HEK293 (cell line): ENCODE results near the gene ZNF662.

Experiments
- CTCF ChIA-PET: fragments of 350-600 bp; formaldehyde crosslinking; extraction: SDS; loops from one replicate; lab custom pipeline; 2021; ENCODE audit warnings: antibody characterized with exemption; lab: Yijun Ruan, JAX
- POLR2A ChIA-PET: fragments of 300-600 bp; formaldehyde crosslinking; extraction: SDS; loops from one replicate; lab custom pipeline; 2020; ENCODE audit warnings: antibody characterized with exemption, inconsistent platforms; lab: Yijun Ruan, JAX
- H3K27ac ChIP-seq: fragments of 200-500 bp; sonication (Bioruptor generic); 2 replicates; pipeline ENCODE4 v1.5.1; 2014; ENCODE audit warnings: low read depth, low read length, control low read depth, inconsistent platforms; ENCODE audit errors: extremely low read depth
- H3K36me3 ChIP-seq, 2 experiments: fragments of 200-500 bp in 1 of 2; sonication (Bioruptor generic) in 1 of 2; 1 replicate in 1 of 2; 2 replicates in 1 of 2; pipeline ENCODE4 v1.5.1; 2014 to 2017; ENCODE audit warnings: inconsistent platforms in 2 of 2, low read length in 2 of 2; ENCODE audit not compliant: control insufficient read depth in 2 of 2, insufficient read depth in 1 of 2
- H3K4me1 ChIP-seq: fragments of 200-500 bp; sonication (Bioruptor generic); 2 replicates; pipeline ENCODE4 v1.5.1; 2014; ENCODE audit warnings: mild to moderate bottlenecking, low read length, inconsistent platforms; ENCODE audit not compliant: control insufficient read depth, insufficient read depth
- H3K4me3 ChIP-seq: 2 replicates; pipeline ENCODE4 v1.5.1; 2011; ENCODE audit warnings: low read depth, mild to moderate bottlenecking, control low read depth, low read length, moderate library complexity
- H3K9me3 ChIP-seq: fragments of 200-500 bp; sonication (Bioruptor generic); 2 replicates; pipeline ENCODE4 v1.5.1; 2014; ENCODE audit warnings: low read depth, low read length, inconsistent platforms; ENCODE audit not compliant: control insufficient read depth, insufficient read depth
- EGR2 ChIP-seq: fragments of 450-650 bp; formaldehyde crosslinking; IDR thresholded peaks from 2 replicates; pipeline ENCODE4 v1.5.1; 2016; ENCODE audit warnings: low read depth, missing biosample characterization, missing genetic modification characterization
- PRDM10 ChIP-seq: fragments of 450-650 bp; formaldehyde crosslinking; IDR thresholded peaks from 2 replicates; pipeline ENCODE4 v1.5.1; 2016; ENCODE audit warnings: missing biosample characterization, missing genetic modification characterization
- SALL2 ChIP-seq: fragments of 450-650 bp; formaldehyde crosslinking; IDR thresholded peaks from 2 replicates; pipeline ENCODE4 v1.5.0; 2017; ENCODE audit warnings: missing biosample characterization, mild to moderate bottlenecking, missing genetic modification characterization, borderline replicate concordance
- SP7 ChIP-seq: fragments of 450-650 bp; formaldehyde crosslinking; IDR thresholded peaks from 2 replicates; pipeline ENCODE4 v1.5.1; 2016; ENCODE audit warnings: missing biosample characterization, missing genetic modification characterization
- ZBTB17 ChIP-seq: fragments of 450-650 bp; formaldehyde crosslinking; IDR thresholded peaks from 2 replicates; pipeline ENCODE4 v1.5.1; 2016; ENCODE audit warnings: missing biosample characterization, missing genetic modification characterization
- ZBTB6 ChIP-seq: fragments of 450-650 bp; formaldehyde crosslinking; IDR thresholded peaks from 2 replicates; pipeline ENCODE4 v1.5.1; 2017; ENCODE audit warnings: missing biosample characterization, missing genetic modification characterization
- ZBTB8A ChIP-seq: fragments of 450-650 bp; formaldehyde crosslinking; IDR thresholded peaks from 2 replicates; pipeline ENCODE4 v1.5.1; 2016; ENCODE audit warnings: missing biosample characterization, missing genetic modification characterization
- ZEB2 ChIP-seq: fragments of 450-650 bp; formaldehyde crosslinking; IDR thresholded peaks from 2 replicates; pipeline ENCODE4 v1.5.1; 2016; ENCODE audit warnings: missing biosample characterization, missing genetic modification characterization
- ZNF112 ChIP-seq: fragments of 450-650 bp; formaldehyde crosslinking; IDR thresholded peaks from 2 replicates; pipeline ENCODE4 v1.5.0; 2017; ENCODE audit warnings: missing biosample characterization, missing genetic modification characterization
- ZNF16 ChIP-seq: fragments of 450-650 bp; formaldehyde crosslinking; IDR thresholded peaks from 2 replicates; pipeline ENCODE4 v1.5.1; 2016; ENCODE audit warnings: low read depth, missing biosample characterization, missing genetic modification characterization
- ZNF174 ChIP-seq: fragments of 450-650 bp; formaldehyde crosslinking; IDR thresholded peaks from 2 replicates; pipeline ENCODE4 v1.5.0; 2017; ENCODE audit warnings: missing biosample characterization, mild to moderate bottlenecking, missing genetic modification characterization
- ZNF302 ChIP-seq: fragments of 450-650 bp; formaldehyde crosslinking; IDR thresholded peaks from 2 replicates; pipeline ENCODE4 v1.5.1; 2016; ENCODE audit warnings: missing biosample characterization, missing genetic modification characterization, low read depth
- ZNF311 ChIP-seq: fragments of 450-650 bp; formaldehyde crosslinking; IDR thresholded peaks from 2 replicates; pipeline ENCODE4 v1.5.1; 2017; ENCODE audit warnings: missing biosample characterization, missing genetic modification characterization, borderline replicate concordance
- ZNF354C ChIP-seq: fragments of 450-650 bp; formaldehyde crosslinking; IDR thresholded peaks from 2 replicates; pipeline ENCODE4 v1.5.1; 2016; ENCODE audit warnings: missing biosample characterization, missing genetic modification characterization, low read depth, borderline replicate concordance
- ZNF518A ChIP-seq: fragments of 450-650 bp; formaldehyde crosslinking; conservative IDR thresholded peaks from 2 replicates; pipeline ENCODE4 v1.5.1; 2016; ENCODE audit warnings: low read depth, missing biosample characterization, missing genetic modification characterization
- ZNF571 ChIP-seq: fragments of 450-650 bp; formaldehyde crosslinking; IDR thresholded peaks from 2 replicates; pipeline ENCODE4 v1.5.0; 2017; ENCODE audit warnings: missing biosample characterization, missing genetic modification characterization
- ZNF623 ChIP-seq: fragments of 450-650 bp; formaldehyde crosslinking; IDR thresholded peaks from 2 replicates; pipeline ENCODE4 v1.5.1; 2016; ENCODE audit warnings: missing biosample characterization, missing genetic modification characterization
- ZNF701 ChIP-seq: fragments of 450-650 bp; formaldehyde crosslinking; IDR thresholded peaks from 2 replicates; pipeline ENCODE4 v1.5.1; 2016; ENCODE audit warnings: missing biosample characterization, missing genetic modification characterization
- ZNF704 ChIP-seq: fragments of 450-650 bp; formaldehyde crosslinking; IDR thresholded peaks from 2 replicates; pipeline ENCODE4 v1.5.1; 2016; ENCODE audit warnings: missing biosample characterization, missing genetic modification characterization
- ZNF792 ChIP-seq: fragments of 450-650 bp; formaldehyde crosslinking; IDR thresholded peaks from 2 replicates; pipeline ENCODE4 v1.5.1; 2016; ENCODE audit warnings: missing biosample characterization, missing genetic modification characterization

Gene ZNF662

GRCh38 chr3:42876401-42876800 lies 29.5 kb upstream of the ZNF662 start:
- Histone ChIP-seq H3K9me3 (no peaks in the 10 kb centered on the region), H3K36me3 (no peaks in the 10 kb centered on the region), H3K27ac (no peak overlapping the region), H3K4me1 (no peaks in the 10 kb centered on the region), H3K4me3 (no peak overlapping the region)
- POLR2A ChIA-PET, result no interaction called here
- CTCF ChIA-PET, result interaction anchor here (1.0 kb wide), 1 partner anchor 45 kb away, joined by 3 read pairs; no protein-coding TSS in a partner anchor
- TF ChIP-seq SP7, result no peak
- no peak for TF ChIP-seq ZNF518A (tag by site-specific recombination)
- TF ChIP-seq ZNF792 (tag by site-specific recombination), result no peak
- no peak for TF ChIP-seq PRDM10 (tag by site-specific recombination)
- no peak for TF ChIP-seq ZNF701 (tag by site-specific recombination)
- no peak for TF ChIP-seq ZNF174 (tag by site-specific recombination)
- TF ChIP-seq ZNF16 (tag by site-specific recombination), result no peak
- TF ChIP-seq SALL2 (tag by site-specific recombination), result no peak
- TF ChIP-seq ZNF311 (tag by site-specific recombination), result no peak
- no peak for TF ChIP-seq ZNF704
- TF ChIP-seq ZBTB17, result no peak
- TF ChIP-seq EGR2 (tag by site-specific recombination), result no peak
- TF ChIP-seq ZNF623 (tag by site-specific recombination), result no peak
- TF ChIP-seq ZBTB8A, result no peak
- TF ChIP-seq ZNF354C (tag by site-specific recombination), result no peak
- TF ChIP-seq ZNF302 (tag by site-specific recombination), result no peak
- no peak for TF ChIP-seq ZBTB6 (tag by site-specific recombination)
- no peak for TF ChIP-seq ZNF571 (tag by site-specific recombination)
- no peak for TF ChIP-seq ZNF112 (tag by site-specific recombination)
- TF ChIP-seq ZEB2 (tag by site-specific recombination), result no peak
